K562 (cell line): ENCODE results near the gene SIGLEC6. TPM values are rescaled to one million over a fixed set of nuclear protein-coding genes. Genes with fewer than 3 reads are reported as not detected.

ENCODE experiments used
- ATAC-seq: fragments of 200-7000 bp; cut with Tn5 transposase; 3 replicates; pipeline ENCODE4 v1.9.1; 2020; ENCODE audit warnings: moderate library complexity
- BruUV-seq: library from RNA; stranded (reverse); fragments of 400-500 nt; replicated peaks from 2 replicates; lab custom pipeline; 2021; lab: Mats Ljungman, UMichigan
- CTCF ChIA-PET: fragments of 300-600 bp; formaldehyde crosslinking; extraction: SDS; loops from one replicate; lab custom pipeline; 2021; ENCODE audit warnings: low intra/inter-chr PET ratio; lab: Yijun Ruan, JAX
- POLR2A ChIA-PET: fragments of 300-600, 350-650 bp; sonication (Branson Sonifier 250); formaldehyde crosslinking; extraction: SDS; loops from one replicate; lab custom pipeline; 2021; ENCODE audit warnings: antibody characterized with exemption, inconsistent platforms; lab: Yijun Ruan, JAX
- DNase-seq, 4 experiments: peaks; one replicate each; pipeline versions ENCODE4 v3.0.0 to v3.0.0-alpha.2; 2011 to 2018; ENCODE audit warnings: low spot score in 3 of 4, mixed read lengths in 3 of 4; ENCODE audit errors: extremely low read depth in 1 of 4
- FAIRE-seq: peaks from 2 replicates; lab custom pipeline; 2011; peaks lifted over from hg19 to GRCh38; lab: Jason Lieb, UNC
- H2AFZ ChIP-seq: 2 replicates; pipeline ENCODE4 v1.6.0; 2011; ENCODE audit warnings: low read depth, low read length, control low read depth, inconsistent platforms
- H3K27ac ChIP-seq: fragments of 200-600 bp; 3 replicates; pipeline ENCODE4 v1.8.0; 2011; ENCODE audit warnings: low read depth, mild to moderate bottlenecking, control low read depth, inconsistent platforms, low read length, moderate library complexity, mixed read lengths; ENCODE audit errors: extremely low read depth
- H3K27me3 ChIP-seq, 2 experiments: fragments of 300-600 bp in 1 of 2; 2 replicates in 1 of 2; 3 replicates in 1 of 2; pipeline versions ENCODE4 v1.6.0 to v1.8.0; 2011; ENCODE audit warnings: inconsistent platforms in 2 of 2, low read length in 2 of 2, mild to moderate bottlenecking in 1 of 2, mixed read lengths in 1 of 2, moderate library complexity in 1 of 2; ENCODE audit not compliant: control insufficient read depth in 2 of 2, insufficient read depth in 2 of 2
- H3K36me3 ChIP-seq: fragments of 300-600 bp; 3 replicates; pipeline ENCODE4 v1.8.0; 2011; ENCODE audit warnings: mild to moderate bottlenecking, low read length, inconsistent platforms; ENCODE audit not compliant: control insufficient read depth, insufficient read depth
- H3K4me1 ChIP-seq, 2 experiments: fragments of 200-600 bp in 1 of 2; replicated peaks in 1 of 2; 2 replicates in 1 of 2; 3 replicates in 1 of 2; pipeline versions ENCODE4 v1.5.1 to v1.8.0; 2011; ENCODE audit warnings: inconsistent platforms in 2 of 2, low read length in 2 of 2, mild to moderate bottlenecking in 1 of 2, mixed read lengths in 1 of 2, moderate library complexity in 1 of 2; ENCODE audit not compliant: control insufficient read depth in 2 of 2, insufficient read depth in 2 of 2
- H3K4me2 ChIP-seq: 2 replicates; pipeline ENCODE4 v1.6.1; 2011; ENCODE audit warnings: low read length, control low read depth, inconsistent platforms, mixed read lengths; ENCODE audit not compliant: insufficient read depth
- H3K4me3 ChIP-seq: fragments of 200-600 bp; sonication (generic), shearing (Covaris generic); 2 replicates; pipeline ENCODE4 v1.5.1; 2016; ENCODE audit warnings: control low read depth, inconsistent platforms
- H3K79me2 ChIP-seq: fragments of 200-600 bp; 3 replicates; pipeline ENCODE4 v1.8.0; 2011; ENCODE audit warnings: low read length, inconsistent platforms; ENCODE audit not compliant: control insufficient read depth, insufficient read depth
- H3K9ac ChIP-seq, 2 experiments: 2 replicates each; pipeline versions ENCODE4 v1.6.0 to v1.6.1; 2011; ENCODE audit warnings: low read depth in 2 of 2, low read length in 2 of 2, control low read depth in 1 of 2, inconsistent platforms in 1 of 2, mild to moderate bottlenecking in 1 of 2, mixed read lengths in 1 of 2; ENCODE audit not compliant: insufficient read depth in 1 of 2
- H3K9me1 ChIP-seq: one replicate; pipeline ENCODE4 v1.6.0; 2011; ENCODE audit warnings: inconsistent platforms, mild to moderate bottlenecking, low read length, moderate library complexity; ENCODE audit not compliant: control insufficient read depth, insufficient read depth
- H3K9me3 ChIP-seq: replicated peaks from 2 replicates; pipeline ENCODE4 v1.5.1; 2011; ENCODE audit warnings: low read depth, low read length, inconsistent platforms; ENCODE audit not compliant: control insufficient read depth, insufficient read depth
- H4K20me1 ChIP-seq: replicated peaks from 2 replicates; pipeline ENCODE4 v1.6.1; 2011; ENCODE audit warnings: low read length, inconsistent platforms, mixed read lengths; ENCODE audit not compliant: control insufficient read depth, insufficient read depth
- ADNP ChIP-seq: fragments of 200-800 bp; sonication (Bioruptor generic); IDR thresholded peaks from 2 replicates; pipeline ENCODE4 v1.6.1; 2016; ENCODE audit warnings: missing genetic modification characterization, missing compliant biosample characterization
- ARID1B ChIP-seq: fragments of 450-650 bp; IDR thresholded peaks from 2 replicates; pipeline ENCODE4 v1.6.1; 2016; ENCODE audit warnings: antibody characterized with exemption, mild to moderate bottlenecking, inconsistent platforms
- CHD1 ChIP-seq: fragments of 200-600 bp; sonication (generic); IDR thresholded peaks from one replicate; pipeline ENCODE4 v1.6.1; 2012; ENCODE audit warnings: mild to moderate bottlenecking, moderate library complexity, low read length, inconsistent platforms
- CREBBP ChIP-seq: IDR thresholded peaks from one replicate; pipeline ENCODE4 v1.6.1; 2012; ENCODE audit warnings: low read depth, mild to moderate bottlenecking, control low read depth, inconsistent platforms, low read length
- CREM ChIP-seq: IDR thresholded peaks from 2 replicates; pipeline ENCODE4 v1.6.1; 2014; ENCODE audit warnings: antibody characterized with exemption, low read depth
- FOSL1 ChIP-seq: fragments of 200-800 bp; sonication (Bioruptor generic); conservative IDR thresholded peaks from 2 replicates; pipeline ENCODE4 v1.6.1; 2016; ENCODE audit warnings: missing genetic modification characterization, missing compliant biosample characterization
- FUS ChIP-seq: fragments of 200-400 bp; formaldehyde crosslinking; optimal IDR thresholded peaks from 2 replicates; pipeline ENCODE3; 2017; ENCODE audit warnings: low read depth, low read length
- KAT8 ChIP-seq: fragments of 450-650 bp; IDR thresholded peaks from 2 replicates; pipeline ENCODE4 v1.6.1; 2016; ENCODE audit warnings: low read depth, mild to moderate bottlenecking
- MAX ChIP-seq: sonication (generic); formaldehyde crosslinking; IDR thresholded peaks from 2 replicates; pipeline ENCODE4 v1.9.0; 2022; ENCODE audit warnings: mild to moderate bottlenecking, missing genetic modification reagents
- POLR2AphosphoS5 ChIP-seq: IDR thresholded peaks from 2 replicates; pipeline ENCODE4 v1.6.1; 2011; ENCODE audit warnings: mild to moderate bottlenecking, low read depth, low read length, moderate library complexity; ENCODE audit not compliant: control insufficient read depth, insufficient read depth
- RNF2 ChIP-seq: sonication (generic); IDR thresholded peaks from 2 replicates; pipeline ENCODE4 v1.6.1; 2016
- TOE1 ChIP-seq, 2 experiments: fragments of 450-650 bp in 1 of 2; sonication (generic) in 1 of 2; formaldehyde crosslinking in 1 of 2; IDR thresholded peaks; 2 replicates each; pipeline versions ENCODE4 v1.7.1 to v1.8.0; 2016 to 2022; ENCODE audit warnings: borderline replicate concordance in 2 of 2, mild to moderate bottlenecking in 2 of 2, antibody characterized with exemption in 1 of 2, inconsistent platforms in 1 of 2, low read depth in 1 of 2, missing genetic modification reagents in 1 of 2, moderate library complexity in 1 of 2
- U2AF2 ChIP-seq: fragments of 200-400 bp; formaldehyde crosslinking; optimal IDR thresholded peaks from 2 replicates; pipeline ENCODE3; 2017; ENCODE audit warnings: low read depth, mild to moderate bottlenecking, low read length
- YY1 ChIP-seq, 3 experiments: IDR thresholded peaks; 2 replicates each; pipeline ENCODE4 v1.6.1; 2011; ENCODE audit warnings: low read length in 2 of 3, mild to moderate bottlenecking in 2 of 3, moderate library complexity in 2 of 3, borderline replicate concordance in 1 of 3, control low read depth in 1 of 3, low read depth in 1 of 3; ENCODE audit not compliant: insufficient read depth in 3 of 3, insufficient replicate concordance in 2 of 3, control insufficient read depth in 1 of 3, insufficient read length in 1 of 3; ENCODE audit errors: extremely low read depth in 1 of 3
- ZBTB2 ChIP-seq: fragments of 450-650 bp; IDR thresholded peaks from 2 replicates; pipeline ENCODE4 v1.6.1; 2016; ENCODE audit warnings: antibody characterized with exemption
- ZBTB5 ChIP-seq: fragments of 450-650 bp; IDR thresholded peaks from 2 replicates; pipeline ENCODE4 v1.6.1; 2017; ENCODE audit warnings: antibody characterized with exemption
- ZBTB7A ChIP-seq: IDR thresholded peaks from 2 replicates; pipeline ENCODE4 v1.6.1; 2011; ENCODE audit warnings: low read depth, mild to moderate bottlenecking, low read length, moderate library complexity, borderline replicate concordance; ENCODE audit not compliant: control insufficient read depth
- WGBS: fragments of 100-300 bp; shearing (Covaris generic); methylation state at CpG from one replicate; pipeline ENCODE4 v1.1.6; 2016; ENCODE audit warnings: low coverage, mixed read lengths; ENCODE audit not compliant: insufficient coverage; ENCODE audit errors: missing lambda C conversion rate; 5-methylcytosine and 5-hydroxymethylcytosine counted together
- in situ Hi-C: fragments of 300-500 bp; cut with MboI; formaldehyde crosslinking; loops from 4 replicates; pipeline ENCODE4 v1.15.0; 2018; ENCODE audit warnings: inconsistent platforms, mixed read lengths
- intact Hi-C: fragments of 100-400 bp; cut with micrococcal nuclease; formaldehyde crosslinking; loops from 2 replicates; pipeline ENCODE4 v1.14.2; 2022
- polyA plus RNA-seq, 8 experiments: library from polyadenylated mRNA; depleted of rRNA in 4 of 8; stranded (reverse) in 5 of 8; unstranded in 3 of 8; fragments of >200 nt; fragmentation: Nextera tagmentation in 2 of 8; fragmentation: Illumina TruSeq in 1 of 8; extraction: Ambion mirVana in 2 of 8; extraction: Trizol in 1 of 8; gene quantifications; 2 replicates each; pipeline versions ENCODE4 v1.2.1 to v1.2.3, GENCODE V29; 2011 to 2014; ENCODE audit warnings: inconsistent platforms in 1 of 8, missing spikeins in 1 of 8
- total RNA-seq, 7 experiments: library from RNA; depleted of rRNA in 6 of 7; stranded (reverse); fragments of >200 nt in 6 of 7; fragmentation: Illumina TruSeq in 2 of 7; extraction: Trizol in 2 of 7; gene quantifications; 2 replicates each; pipeline versions ENCODE4 v1.2.1 to v1.2.3, GENCODE V29; 2011 to 2021; ENCODE audit warnings: low replicate concordance in 1 of 7

SIGLEC6 gene
- total and polyA plus RNA-seq, 9 of the 15 experiments (the other 6 are each of a cell fraction or from before 2014, with no cell fraction given), result 0.03 to 17.5 (median 0.71) TPM

GRCh38 chr19:51467864-51468544 is 63.5 kb downstream of the SIGLEC6 start:
- in situ Hi-C loops, result no loop called here
- H4K20me1 ChIP-seq, result no peaks in the 10 kb centered on the region
- POLR2A ChIA-PET, result interaction anchor here (0.5 to 1.9 kb wide), 11 partner anchors 12 to 349 kb away, joined by 3 to 9 read pairs (median 3); no protein-coding TSS in a partner anchor
- H3K27ac ChIP-seq, result peak overlapping the region; percentile 84
- no peak overlapping the region; the same call in 1 of the 2 replicates for H2AFZ ChIP-seq
- H3K36me3 ChIP-seq, result peaks cover 9% of the 10 kb centered on the region; the same call in 2 of the 3 replicates
- WGBS, result 0% methylated on average over 4 of the region's 4 CpGs
- FAIRE-seq (peak; percentile 98), DNase-seq (peak; percentile 67 to 94 (median 79)), ATAC-seq (peak; percentile 86)
- CTCF ChIA-PET, result no interaction called here
- BruUV-seq, result no TSS peak
- H3K9ac ChIP-seq, result peak overlapping the region; percentile 78 to 93
- no peaks in the 10 kb centered on the region for H3K27me3 ChIP-seq
- peak overlapping the region; percentile 59 for H3K4me3 ChIP-seq
- H3K4me2 ChIP-seq, result peak overlapping the region; percentile 92
- no peaks in the 10 kb centered on the region for H3K9me1 ChIP-seq
- H3K79me2 ChIP-seq, result peaks cover 73% of the 10 kb centered on the region
- H3K4me1 ChIP-seq, result peaks cover 14 to 24% of the 10 kb centered on the region in 2 experiments
- intact Hi-C loops, result loop anchor here (2.0 kb wide), 1 partner anchor 79 kb away; no protein-coding TSS in a partner anchor
- H3K9me3 ChIP-seq, result no peaks in the 10 kb centered on the region
- TF ChIP-seq ZBTB5 (0 out of 2 replicates have a peak, but pooled peaks have one; percentile 5), FUS (no peak), U2AF2 (no peak), MAX (CRISPR knock-in tag) (peak; percentile 46; the same call in 1 of the 2 replicates), ADNP (tag) (no peak), YY1 (IDR thresholded peaks at IDR 0.05; ENCODE audit: borderline replicate concordance in 1 of 3, control insufficient read depth in 1 of 3, extremely low read depth in 1 of 3, insufficient read depth in 3 of 3, insufficient read length in 1 of 3, insufficient replicate concordance in 2 of 3, low read depth in 1 of 3, low read length in 2 of 3) (peak in 1 of 3 experiments; percentile 57), RNF2 (peak; percentile 98; the same call in 1 of the 2 replicates), CHD1 (peak; percentile 86), ARID1B (peak; percentile 82), ZBTB7A (peak; percentile 40; the same call in 1 of the 2 replicates), CREM (peak; percentile 67), POLR2AphosphoS5 (peak; percentile 86), TOE1 (IDR thresholded peaks at IDR 0.05; ENCODE audit: borderline replicate concordance) (peak; percentile 76; the same call in 1 of the 2 replicates), TOE1 (CRISPR knock-in tag; IDR thresholded peaks at IDR 0.05; ENCODE audit: borderline replicate concordance, low read depth) (no peak), CREBBP (no peak), ZBTB2 (peak; percentile 80; the same call in 1 of the 2 replicates), FOSL1 (tag) (no peak), KAT8 (0 out of 2 replicates have a peak, but pooled peaks have one; percentile 11)
